DMS 273 (cell line): ENCODE measurements around the gene PACSIN2.

Experiments used
- DNase-seq: peaks from one replicate; lab custom pipeline; 2025; ENCODE audit not compliant: unreplicated experiment; lab: John Stamatoyannopoulos, UW

Gene PACSIN2

GRCh38 chr22:42866100-42866499 lies 148.8 kb downstream of the PACSIN2 start:
- DNase-seq = no peak

- no peak for DNase-seq
Observed at GRCh38 chr22:42865536-42865935, 149.4 kb downstream of the PACSIN2 start.

- DNase-seq = no peak
Observed at GRCh38 chr22:42863349-42863961, 151.5 kb downstream of the PACSIN2 start.

- no peak for DNase-seq
Observed at GRCh38 chr22:42862045-42862734, 152.8 kb downstream of the PACSIN2 start.

- DNase-seq = peak; percentile 49
Observed at GRCh38 chr22:42860968-42861367, 154.0 kb downstream of the PACSIN2 start.

- peak; percentile 63 for DNase-seq
Observed at GRCh38 chr22:42857845-42858481, 157.0 kb downstream of the PACSIN2 start.

DNA sequence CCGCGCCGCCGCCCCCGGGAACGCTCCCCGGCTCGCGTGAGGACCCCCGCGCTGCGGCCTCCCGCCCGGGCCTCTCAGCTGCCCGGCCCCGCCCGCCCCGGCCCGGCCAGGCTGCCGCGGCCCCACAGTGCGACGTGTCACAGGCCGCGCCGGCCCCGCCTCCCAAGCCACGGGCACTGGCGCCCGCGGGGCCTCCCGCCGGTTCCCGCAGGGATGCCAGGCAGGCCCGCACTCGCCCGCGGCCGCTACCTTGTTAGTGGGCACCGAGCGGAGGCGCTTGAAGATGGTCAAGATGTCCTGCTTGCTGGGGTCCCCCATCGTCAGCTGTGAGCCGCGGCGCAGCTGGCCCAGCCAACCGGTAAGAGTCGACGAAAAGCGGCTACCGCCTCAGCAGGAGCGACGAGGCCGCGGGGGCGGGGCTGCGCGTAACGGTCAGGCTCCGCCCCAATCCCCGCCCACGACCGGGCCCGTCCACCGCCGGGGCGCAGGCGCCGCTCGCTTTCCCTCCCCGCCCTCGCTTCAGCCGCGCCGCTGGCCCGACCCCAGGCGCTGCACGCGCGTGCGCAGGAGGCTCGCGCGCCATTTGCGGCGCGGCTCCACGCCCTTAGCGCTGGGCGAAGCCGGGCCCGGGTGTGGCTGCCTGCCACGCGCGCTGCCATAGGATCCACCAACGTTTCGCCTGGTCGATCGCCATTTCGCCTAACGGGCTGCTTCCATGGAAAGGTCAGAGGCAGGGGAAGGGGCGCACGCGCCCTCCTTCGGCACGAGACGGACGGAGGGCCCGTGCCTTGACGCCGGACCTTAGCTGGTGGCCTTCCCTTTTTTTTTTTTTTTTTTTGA lies 157.9 kb downstream of the PACSIN2 start, which contains the start of gene ARFGAP3:
ARFGAP3 (minus strand) TSS at position 409 of the 840 bp plus-strand sequence; CDS start at position 318, 91 bp downstream.
- DNase-seq = peak; percentile 95

- DNase-seq = peak; percentile 56
Observed at GRCh38 chr22:42856179-42856864, 158.6 kb downstream of the PACSIN2 start.

DNA sequence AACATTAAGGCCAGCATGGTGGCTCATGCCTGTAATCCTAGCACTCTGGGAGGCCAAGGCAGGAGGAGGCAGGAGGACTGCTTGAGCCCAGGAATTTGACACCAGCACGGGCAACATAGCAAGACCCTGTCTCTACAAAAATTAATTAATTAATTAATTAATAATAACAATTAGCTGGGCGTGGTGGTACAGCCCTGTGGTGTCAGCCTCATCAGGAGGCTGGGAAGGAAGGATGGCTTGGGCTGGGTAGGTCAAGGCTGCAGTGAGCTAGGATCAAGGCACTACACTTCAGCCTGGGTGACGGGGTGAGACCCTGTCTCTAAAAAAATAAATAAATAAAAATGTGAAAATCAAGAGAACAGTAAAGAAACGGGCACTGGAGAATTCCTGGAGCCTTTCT lies 159.2 kb downstream of the PACSIN2 start:
- no peak for DNase-seq

GRCh38 chr22:42855211-42855610 lies 159.7 kb downstream of the PACSIN2 start:
- DNase-seq = no peak

- DNase-seq = no peak
Observed at GRCh38 chr22:42848941-42849550, 165.9 kb downstream of the PACSIN2 start.

GRCh38 chr22:42847110-42847509 lies 167.8 kb downstream of the PACSIN2 start:
- DNase-seq = no peak

GRCh38 chr22:42844756-42845155 lies 170.2 kb downstream of the PACSIN2 start:
- DNase-seq = no peak

DNA sequence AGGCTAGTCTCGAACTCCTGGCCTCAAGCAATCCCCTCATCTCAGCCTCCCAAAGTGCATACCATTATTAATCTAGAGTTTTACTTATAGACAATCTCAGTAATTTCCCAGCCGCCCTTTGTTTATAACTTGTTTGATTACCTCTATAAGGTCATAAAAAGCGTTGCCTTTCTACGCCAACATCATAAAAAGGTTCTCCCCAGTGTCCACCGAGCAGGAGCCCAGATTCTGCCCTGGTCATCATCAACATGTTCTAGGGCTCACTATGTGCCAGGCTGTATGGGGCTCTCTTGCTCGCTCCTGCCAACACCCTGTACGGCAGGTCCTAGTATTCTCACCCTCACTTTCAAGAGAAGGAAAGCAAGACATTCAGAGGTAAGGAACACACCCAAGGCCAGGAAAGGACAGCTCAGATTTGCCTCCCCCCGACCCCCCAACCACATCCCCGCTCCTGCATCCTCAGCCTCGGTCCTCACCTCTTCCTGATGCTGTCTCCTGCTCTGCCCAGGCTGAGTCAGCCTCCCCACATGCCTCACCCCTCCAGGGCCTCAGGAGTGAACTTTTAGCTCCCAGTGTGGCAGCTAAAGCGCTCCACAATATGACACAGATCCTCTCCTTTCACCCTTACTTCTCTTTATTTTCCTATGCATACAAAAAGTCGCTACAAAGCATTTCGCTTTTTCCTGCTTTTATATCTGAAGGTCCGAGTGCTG lies 172.1 kb downstream of the PACSIN2 start:
- no peak for DNase-seq

DNA sequence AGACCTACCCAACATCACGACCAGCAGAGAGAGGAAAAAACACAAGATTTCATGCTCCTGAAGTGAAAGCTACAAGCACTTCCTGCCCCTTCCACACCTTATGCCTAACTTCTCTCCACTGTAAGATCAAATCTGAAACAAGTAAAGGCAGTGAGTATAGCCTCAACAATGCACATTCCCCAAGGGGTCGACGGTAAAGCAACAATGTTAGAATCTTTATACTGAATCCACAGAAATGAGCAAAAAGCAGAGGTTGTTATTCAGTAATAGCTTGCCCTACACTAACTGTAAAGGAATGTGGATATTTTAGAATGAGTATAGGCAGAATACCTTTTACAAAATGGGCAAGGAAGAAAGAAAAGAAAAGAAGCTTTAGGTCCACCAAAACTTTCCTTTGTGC lies 173.5 kb downstream of the PACSIN2 start:
- DNase-seq = no peak

DNA sequence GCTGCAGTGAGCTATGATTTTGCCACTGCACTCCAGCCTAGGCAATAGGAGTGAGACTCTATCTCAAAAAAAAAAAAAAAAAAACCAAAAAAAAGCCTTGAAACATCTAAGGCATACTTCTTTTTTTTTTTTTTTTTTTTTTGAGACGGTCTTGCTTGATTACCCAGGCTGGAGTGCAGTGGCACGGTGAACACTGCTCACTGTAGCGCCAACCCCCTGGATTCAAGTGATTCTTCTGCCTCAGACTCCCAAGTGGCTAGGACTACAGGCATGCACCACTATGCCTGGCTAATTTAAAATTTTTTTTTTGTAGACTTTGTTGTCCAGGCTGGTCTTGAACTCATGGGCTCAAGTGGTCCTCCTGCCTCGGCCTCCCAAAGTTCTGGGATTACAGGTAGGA lies 177.4 kb downstream of the PACSIN2 start:
- DNase-seq = no peak

DNA sequence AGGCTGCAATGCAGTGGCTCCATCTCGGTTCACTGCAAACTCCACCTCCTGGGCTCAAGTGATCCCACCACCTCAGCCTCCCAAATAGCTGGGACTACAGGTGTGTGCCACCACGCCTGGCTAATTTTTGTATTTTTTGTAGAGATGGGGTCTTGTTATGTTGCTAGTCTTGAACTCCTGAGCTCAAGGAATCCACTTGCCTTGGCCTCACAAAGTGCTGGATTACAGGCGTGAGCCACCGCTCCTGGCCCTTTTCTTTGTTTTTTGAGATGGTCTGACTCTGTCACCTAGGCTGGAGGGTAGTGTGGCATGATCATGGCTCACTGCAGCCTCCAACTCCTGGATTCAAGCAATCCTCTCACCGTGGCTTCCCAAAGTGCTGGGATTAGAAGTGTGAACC lies 178.9 kb downstream of the PACSIN2 start:
- no peak for DNase-seq

GRCh38 chr22:42834177-42834949 lies 180.6 kb downstream of the PACSIN2 start:
- DNase-seq = no peak

- DNase-seq = no peak
Observed at GRCh38 chr22:42833104-42833503, 181.8 kb downstream of the PACSIN2 start.
